Fibroblast of lung (primary cell): ENCODE measurements around the gene CDKN2B.
A peak's percentile ranks its signal among the peaks of the same experiment; 100 is the strongest.

ENCODE experiments used
- EZH2 ChIP-seq: IDR thresholded peaks from 2 replicates; pipeline ENCODE4 v1.5.1; 2012; ENCODE audit warnings: low read length, control low read depth, mild to moderate bottlenecking; ENCODE audit errors: missing control alignments
- TF ChIP-seq, protein P1 (sequence below), 2 donors: IDR thresholded peaks in 1 of 2; conservative IDR thresholded peaks in 1 of 2; 1 replicate in 1 of 2; 2 replicates in 1 of 2; pipeline ENCODE4 v1.5.1; 2011 to 2012; ENCODE audit warnings: low read length in 2 of 2, control low read depth in 1 of 2, inconsistent platforms in 1 of 2, low read depth in 1 of 2, mild to moderate bottlenecking in 1 of 2

DNA sequence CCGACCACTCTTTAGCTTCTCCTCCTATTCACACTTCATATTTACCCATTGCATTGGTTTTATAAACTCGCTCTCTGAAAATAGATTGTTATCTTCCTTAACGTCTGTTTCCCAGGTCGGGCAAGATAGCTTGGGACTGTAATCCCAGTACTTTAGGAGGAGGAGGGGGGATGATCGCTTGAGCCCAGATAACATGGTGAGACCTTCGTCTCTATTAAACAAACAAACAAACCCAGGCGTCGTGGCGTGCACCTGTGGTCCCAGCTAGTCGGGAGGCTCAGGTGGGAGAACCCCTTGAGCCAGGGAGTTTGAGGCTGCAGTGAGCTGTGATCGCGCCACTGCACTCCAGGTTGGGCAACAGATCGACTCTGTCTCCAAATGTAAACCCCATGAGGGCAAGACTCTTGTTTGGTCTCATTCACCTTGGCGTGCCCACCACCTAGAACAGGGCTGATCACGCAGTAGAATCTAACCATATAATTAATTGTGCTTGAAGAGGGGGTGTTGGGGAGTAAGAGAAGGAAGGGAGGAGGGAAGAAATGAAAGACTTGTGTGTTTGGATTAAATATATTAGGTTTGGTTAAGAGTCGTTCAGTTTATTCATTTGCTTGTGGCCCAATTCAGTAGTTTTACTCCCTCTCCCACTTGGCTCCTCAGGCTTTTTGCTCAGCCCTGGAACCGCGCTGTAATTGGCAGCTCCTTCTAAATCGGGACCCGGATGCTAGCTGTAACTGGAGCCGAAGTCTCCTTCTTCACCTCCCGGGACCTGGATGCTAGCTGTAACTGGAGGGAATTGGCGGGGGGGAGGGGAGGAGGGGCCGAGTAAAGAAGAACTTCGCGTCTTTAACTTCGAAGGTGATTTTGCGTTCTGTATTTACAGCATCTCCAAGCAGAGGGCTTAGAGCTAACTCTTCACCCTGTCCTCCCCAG, 39.8 kb downstream of the CDKN2B start:
- TF ChIP-seq, protein P1, sequence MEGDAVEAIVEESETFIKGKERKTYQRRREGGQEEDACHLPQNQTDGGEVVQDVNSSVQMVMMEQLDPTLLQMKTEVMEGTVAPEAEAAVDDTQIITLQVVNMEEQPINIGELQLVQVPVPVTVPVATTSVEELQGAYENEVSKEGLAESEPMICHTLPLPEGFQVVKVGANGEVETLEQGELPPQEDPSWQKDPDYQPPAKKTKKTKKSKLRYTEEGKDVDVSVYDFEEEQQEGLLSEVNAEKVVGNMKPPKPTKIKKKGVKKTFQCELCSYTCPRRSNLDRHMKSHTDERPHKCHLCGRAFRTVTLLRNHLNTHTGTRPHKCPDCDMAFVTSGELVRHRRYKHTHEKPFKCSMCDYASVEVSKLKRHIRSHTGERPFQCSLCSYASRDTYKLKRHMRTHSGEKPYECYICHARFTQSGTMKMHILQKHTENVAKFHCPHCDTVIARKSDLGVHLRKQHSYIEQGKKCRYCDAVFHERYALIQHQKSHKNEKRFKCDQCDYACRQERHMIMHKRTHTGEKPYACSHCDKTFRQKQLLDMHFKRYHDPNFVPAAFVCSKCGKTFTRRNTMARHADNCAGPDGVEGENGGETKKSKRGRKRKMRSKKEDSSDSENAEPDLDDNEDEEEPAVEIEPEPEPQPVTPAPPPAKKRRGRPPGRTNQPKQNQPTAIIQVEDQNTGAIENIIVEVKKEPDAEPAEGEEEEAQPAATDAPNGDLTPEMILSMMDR (conservative IDR thresholded peaks at IDR 0.05 in 1 of 2, IDR thresholded peaks at IDR 0.05 in 1 of 2; ENCODE audit: low read depth in 1 of 2, low read length in 2 of 2): no peak
- peak; percentile 77 for TF ChIP-seq EZH2
